GM12878 (cell line): ENCODE results near the gene HOXD3. TPM values are rescaled to one million over a fixed set of nuclear protein-coding genes. Genes with fewer than 3 reads are reported as not detected.

Source experiments
- ATAC-seq: fragments of 200-7000 bp; cut with Tn5 transposase; 3 replicates; pipeline ENCODE4 v1.9.1; 2020; ENCODE audit warnings: mild to moderate bottlenecking, moderate library complexity
- BruUV-seq: library from RNA; stranded (reverse); fragments of 400-500 nt; replicated peaks from 2 replicates; lab custom pipeline; 2021; lab: Mats Ljungman, UMichigan
- CTCF ChIA-PET: fragments of 300-600 bp; sonication (Branson Sonifier 250); formaldehyde crosslinking; extraction: SDS; loops from one replicate; lab custom pipeline; 2021; ENCODE audit warnings: inconsistent platforms; lab: Yijun Ruan, JAX
- POLR2A ChIA-PET: fragments of 350-600 bp; formaldehyde crosslinking; extraction: SDS; loops from one replicate; lab custom pipeline; 2021; ENCODE audit warnings: inconsistent platforms; lab: Charles Lee
- RAD21 ChIA-PET: fragments of 300-600 bp; sonication (Branson Sonifier 250); formaldehyde crosslinking; loops from one replicate; lab custom pipeline; 2023; ENCODE audit warnings: antibody characterized with exemption; ENCODE audit not compliant: unreplicated experiment; lab: Charles Lee
- SMC1A ChIA-PET: fragments of 300-600 bp; sonication (Branson Sonifier 250); formaldehyde crosslinking; loops from one replicate; lab custom pipeline; 2023; ENCODE audit not compliant: unreplicated experiment, uncharacterized antibody; lab: Charles Lee
- DNase-seq: peaks from one replicate; pipeline ENCODE4 v3.0.0-alpha.2; 2011; ENCODE audit warnings: low read depth, low spot score
- FAIRE-seq: peaks from 3 replicates; lab custom pipeline; 2011; peaks lifted over from hg19 to GRCh38; lab: Jason Lieb, UNC
- H2AFZ ChIP-seq: 2 replicates; pipeline ENCODE4 v1.6.0; 2011; ENCODE audit warnings: low read depth, low read length, control low read depth; ENCODE audit not compliant: control insufficient read depth
- H3K27ac ChIP-seq: 2 replicates; pipeline ENCODE4 v1.5.1; 2011; ENCODE audit warnings: control low read depth; ENCODE audit not compliant: control insufficient read depth, insufficient read depth
- H3K27me3 ChIP-seq, 2 experiments: replicated peaks in 1 of 2; 2 replicates each; pipeline versions ENCODE4 v1.6.0 to v1.6.1; 2011; ENCODE audit warnings: low read length in 1 of 2; ENCODE audit not compliant: control insufficient read depth in 2 of 2, insufficient read depth in 2 of 2
- H3K36me3 ChIP-seq, 2 experiments: 2 replicates each; pipeline ENCODE4 v1.5.1; 2011; ENCODE audit warnings: low read length in 1 of 2; ENCODE audit not compliant: control insufficient read depth in 2 of 2, insufficient read depth in 2 of 2
- H3K4me1 ChIP-seq: 2 replicates; pipeline ENCODE4 v1.6.1; 2011; ENCODE audit warnings: mild to moderate bottlenecking, low read length, moderate library complexity, mixed read lengths; ENCODE audit not compliant: control insufficient read depth, insufficient read depth
- H3K4me2 ChIP-seq: 2 replicates; pipeline ENCODE4 v1.6.0; 2011; ENCODE audit warnings: control low read depth; ENCODE audit not compliant: control insufficient read depth, insufficient read depth
- H3K4me3 ChIP-seq: fragments of 200-600 bp; sonication (generic); 2 replicates; pipeline ENCODE4 v1.5.1; 2016
- H3K79me2 ChIP-seq: 2 replicates; pipeline ENCODE4 v1.6.0; 2011; ENCODE audit warnings: low read length; ENCODE audit not compliant: control insufficient read depth, insufficient read depth
- H3K9ac ChIP-seq: 2 replicates; pipeline ENCODE4 v1.8.0; 2011; ENCODE audit warnings: low read length, control low read depth, mixed read lengths; ENCODE audit not compliant: control insufficient read depth, insufficient read depth
- H3K9me3 ChIP-seq: replicated peaks from 3 replicates; pipeline ENCODE4 v1.5.1; 2011; ENCODE audit warnings: mild to moderate bottlenecking, low read length; ENCODE audit not compliant: control insufficient read depth, insufficient read depth
- H4K20me1 ChIP-seq: 2 replicates; pipeline ENCODE4 v1.6.0; 2011; ENCODE audit not compliant: control insufficient read depth, insufficient read depth
- BCL11A ChIP-seq: IDR thresholded peaks from 2 replicates; pipeline ENCODE4 v1.6.1; 2011; ENCODE audit warnings: low read depth, low read length
- BRCA1 ChIP-seq: IDR thresholded peaks from 2 replicates; pipeline ENCODE4 v1.6.1; 2011; ENCODE audit warnings: low read depth, low read length, improper control_type of control experiment
- KAT2A ChIP-seq: conservative IDR thresholded peaks from 2 replicates; pipeline ENCODE4 v1.6.1; 2011; ENCODE audit warnings: low read depth, low read length; ENCODE audit not compliant: control insufficient read depth
- MEF2B ChIP-seq: fragments of 450-650 bp; IDR thresholded peaks from 2 replicates; pipeline ENCODE4 v1.6.1; 2018; ENCODE audit warnings: mild to moderate bottlenecking, moderate library complexity; ENCODE audit not compliant: partially characterized antibody, poor library complexity, severe bottlenecking
- MYB ChIP-seq: fragments of 150-350 bp; IDR thresholded peaks from 2 replicates; pipeline ENCODE4 v1.6.1; 2014; ENCODE audit warnings: mild to moderate bottlenecking, low read depth, low read length, borderline replicate concordance
- PBX3 ChIP-seq: IDR thresholded peaks from 2 replicates; pipeline ENCODE4 v1.6.1; 2011; ENCODE audit warnings: mild to moderate bottlenecking, low read depth, low read length, moderate library complexity; ENCODE audit not compliant: insufficient replicate concordance
- SMAD5 ChIP-seq: IDR thresholded peaks from 2 replicates; pipeline ENCODE4 v1.6.1; 2016; ENCODE audit warnings: antibody characterized with exemption, low read depth
- SPI1 ChIP-seq: IDR thresholded peaks from 2 replicates; pipeline ENCODE4 v1.6.1; 2011; ENCODE audit warnings: low read depth, mild to moderate bottlenecking, low read length, moderate library complexity, borderline replicate concordance; ENCODE audit not compliant: insufficient read depth
- TAF1 ChIP-seq: IDR thresholded peaks from 2 replicates; pipeline ENCODE4 v1.6.1; 2011; ENCODE audit warnings: mild to moderate bottlenecking, low read depth, low read length, borderline replicate concordance
- TCF3 ChIP-seq: IDR thresholded peaks from 2 replicates; pipeline ENCODE4 v1.6.1; 2012; ENCODE audit warnings: low read depth, mild to moderate bottlenecking, low read length, borderline replicate concordance; ENCODE audit not compliant: insufficient read depth
- TCF7 ChIP-seq: IDR thresholded peaks from 2 replicates; pipeline ENCODE4 v1.6.1; 2014; ENCODE audit warnings: antibody characterized with exemption, borderline replicate concordance
- YBX1 ChIP-seq: fragments of 450-650 bp; IDR thresholded peaks from 2 replicates; pipeline ENCODE4 v1.6.1; 2016; ENCODE audit warnings: antibody characterized with exemption
- ZBTB11 ChIP-seq: fragments of 450-650 bp; formaldehyde crosslinking; IDR thresholded peaks from 2 replicates; pipeline ENCODE4 v1.5.0; 2022; ENCODE audit warnings: mild to moderate bottlenecking, missing genetic modification characterization
- ZBTB33 ChIP-seq: fragments of 450-650 bp; IDR thresholded peaks from 2 replicates; pipeline ENCODE4 v1.6.1; 2017; ENCODE audit warnings: mild to moderate bottlenecking
- ZNF274 ChIP-seq: IDR thresholded peaks from one replicate; pipeline ENCODE4 v1.8.0; 2011; ENCODE audit not compliant: insufficient read length, insufficient read depth
- WGBS: methylation state at CpG from one replicate; pipeline ENCODE4 v1.1.6; 2016; ENCODE audit warnings: low lambda C conversion rate; ENCODE audit not compliant: insufficient replicate concordance, insufficient coverage; ENCODE audit errors: missing lambda C conversion rate; 5-methylcytosine and 5-hydroxymethylcytosine counted together
- in situ Hi-C: fragments of 300-500 bp; cut with MboI; formaldehyde crosslinking; loops from 9 replicates; pipeline ENCODE4 v1.14.3; 2018; ENCODE audit warnings: mixed read lengths
- intact Hi-C: fragments of 100-400 bp; cut with micrococcal nuclease; formaldehyde crosslinking; loops from one replicate; pipeline ENCODE4 v1.14.2; 2022; ENCODE audit not compliant: unreplicated experiment
- polyA plus RNA-seq, 11 experiments: library from polyadenylated mRNA; depleted of rRNA in 4 of 11; unstranded in 6 of 11; stranded (reverse) in 5 of 11; fragments of >200 nt; fragmentation: Nextera tagmentation in 4 of 11; fragmentation: Illumina TruSeq in 1 of 11; extraction: Ambion mirVana in 4 of 11; extraction: Trizol in 1 of 11; gene quantifications; 1 replicate in 1 of 11; 2 replicates in 10 of 11; pipeline versions ENCODE4 v1.2.1 to v1.2.3, GENCODE V29; 2011 to 2016; ENCODE audit warnings: inconsistent platforms in 2 of 11, missing spikeins in 2 of 11, low read depth in 1 of 11
- total RNA-seq, 4 experiments: library from RNA; depleted of rRNA in 3 of 4; stranded (reverse); fragments of >200 nt in 3 of 4; fragmentation: Illumina TruSeq in 1 of 4; extraction: Trizol in 1 of 4; gene quantifications; 2 replicates each; pipeline versions ENCODE4 v1.2.1 to v1.2.3, GENCODE V29; 2013 to 2021
- TF ChIP-seq, protein P1 (sequence below): fragments of 450-650 bp; IDR thresholded peaks from 2 replicates; pipeline ENCODE4 v1.6.1; 2018; ENCODE audit warnings: mild to moderate bottlenecking, low read depth, moderate library complexity; ENCODE audit not compliant: partially characterized antibody

Gene HOXD3
- total and polyA plus RNA-seq, 10 of the 15 experiments (the other 5 are each of a cell fraction or from before 2014, with no cell fraction given) = not detected

- no peak for FAIRE-seq
- ATAC-seq = no peak
- H3K27me3 ChIP-seq = peaks cover 2 to 23% of the 10 kb centered on the region in 2 experiments
- no peaks in the 10 kb centered on the region for H4K20me1 ChIP-seq
- H3K4me2 ChIP-seq = no peak overlapping the region
- no peaks in the 10 kb centered on the region for H3K36me3 ChIP-seq
- no peak overlapping the region for H3K4me3 ChIP-seq
- no peak overlapping the region for H3K27ac ChIP-seq
- intact Hi-C loops = no loop called here
- BruUV-seq = no TSS peak
- DNase-seq = no peak
- in situ Hi-C loops = no loop called here
- no peak overlapping the region for H3K9ac ChIP-seq
- no peak overlapping the region for H2AFZ ChIP-seq
- no peaks in the 10 kb centered on the region for H3K79me2 ChIP-seq
- ChIA-PET POLR2A (no interaction called here), CTCF (interaction anchor here (0.9 kb wide), 1 partner anchor 956 kb away, joined by 4 read pairs; no protein-coding TSS in a partner anchor), RAD21 (no interaction called here), SMC1A (interaction anchor here (1.2 kb wide), 1 partner anchor 262 kb away, joined by 5 read pairs; no protein-coding TSS in a partner anchor)
- no peaks in the 10 kb centered on the region for H3K4me1 ChIP-seq
- WGBS = 0% methylated on average over 1 of the region's 1 CpG
- no peaks in the 10 kb centered on the region; the same call in 2 of the 3 replicates for H3K9me3 ChIP-seq
- TF ChIP-seq PBX3 (no peak), ZBTB11 (no peak), ZBTB33 (no peak), SPI1 (no peak), TCF7 (no peak), BRCA1 (no peak), SMAD5 (no peak), MYB (no peak), TAF1 (no peak), BCL11A (no peak), KAT2A (no peak), MEF2B (no peak), ZNF274 (no peak), YBX1 (no peak), TCF3 (no peak)
- TF ChIP-seq, protein P1, sequence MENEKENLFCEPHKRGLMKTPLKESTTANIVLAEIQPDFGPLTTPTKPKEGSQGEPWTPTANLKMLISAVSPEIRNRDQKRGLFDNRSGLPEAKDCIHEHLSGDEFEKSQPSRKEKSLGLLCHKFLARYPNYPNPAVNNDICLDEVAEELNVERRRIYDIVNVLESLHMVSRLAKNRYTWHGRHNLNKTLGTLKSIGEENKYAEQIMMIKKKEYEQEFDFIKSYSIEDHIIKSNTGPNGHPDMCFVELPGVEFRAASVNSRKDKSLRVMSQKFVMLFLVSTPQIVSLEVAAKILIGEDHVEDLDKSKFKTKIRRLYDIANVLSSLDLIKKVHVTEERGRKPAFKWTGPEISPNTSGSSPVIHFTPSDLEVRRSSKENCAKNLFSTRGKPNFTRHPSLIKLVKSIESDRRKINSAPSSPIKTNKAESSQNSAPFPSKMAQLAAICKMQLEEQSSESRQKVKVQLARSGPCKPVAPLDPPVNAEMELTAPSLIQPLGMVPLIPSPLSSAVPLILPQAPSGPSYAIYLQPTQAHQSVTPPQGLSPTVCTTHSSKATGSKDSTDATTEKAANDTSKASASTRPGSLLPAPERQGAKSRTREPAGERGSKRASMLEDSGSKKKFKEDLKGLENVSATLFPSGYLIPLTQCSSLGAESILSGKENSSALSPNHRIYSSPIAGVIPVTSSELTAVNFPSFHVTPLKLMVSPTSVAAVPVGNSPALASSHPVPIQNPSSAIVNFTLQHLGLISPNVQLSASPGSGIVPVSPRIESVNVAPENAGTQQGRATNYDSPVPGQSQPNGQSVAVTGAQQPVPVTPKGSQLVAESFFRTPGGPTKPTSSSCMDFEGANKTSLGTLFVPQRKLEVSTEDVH = no peak
These were observed 35.2 kb downstream of the HOXD3 start for GRCh38 chr2:176192351-176192750.
